GM19035 (cell line): ENCODE data around the gene ADAMTS9.

Experiments
- ATAC-seq: cut with Tn5 transposase; IDR thresholded peaks from one replicate; pipeline ENCODE4 v1.9.1; 2021; ENCODE audit not compliant: unreplicated experiment

Gene ADAMTS9

DNA sequence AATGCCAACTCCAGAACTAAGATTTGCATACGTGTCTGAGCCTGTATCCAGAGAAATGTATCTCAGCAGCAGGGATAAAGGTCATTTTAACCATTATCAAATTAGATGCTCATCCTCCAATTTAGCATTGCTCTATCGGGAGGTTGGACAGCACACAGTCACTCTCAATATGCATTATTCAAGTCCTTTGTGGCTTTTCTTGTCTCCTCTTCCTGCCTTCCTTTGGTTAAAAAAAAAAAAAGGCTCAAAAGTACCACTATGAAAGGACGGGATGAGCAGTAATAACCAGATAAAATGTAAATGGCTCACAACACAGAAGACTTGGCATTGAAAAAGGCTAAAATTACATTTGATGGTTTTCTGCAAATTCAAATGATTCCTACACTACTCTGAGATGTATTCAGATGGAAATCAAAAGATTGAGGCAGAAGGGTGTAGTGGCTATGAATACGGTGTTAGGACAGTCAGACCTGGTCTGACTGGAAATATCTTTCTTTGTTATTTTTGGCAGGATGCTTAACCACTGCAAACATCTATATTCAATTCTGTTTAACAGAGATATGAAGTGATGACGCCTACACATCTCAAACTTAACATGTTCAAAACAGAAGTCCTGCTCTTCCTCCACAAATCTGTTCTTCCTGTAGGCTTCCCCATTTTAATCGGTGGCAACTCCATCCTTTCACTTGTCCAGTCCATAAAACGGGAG lies 109.6 kb downstream of the ADAMTS9 start:
- ATAC-seq = no peak

- no peak for ATAC-seq
These were observed 111.5 kb downstream of the ADAMTS9 start for GRCh38 chr3:64576211-64576775.

DNA sequence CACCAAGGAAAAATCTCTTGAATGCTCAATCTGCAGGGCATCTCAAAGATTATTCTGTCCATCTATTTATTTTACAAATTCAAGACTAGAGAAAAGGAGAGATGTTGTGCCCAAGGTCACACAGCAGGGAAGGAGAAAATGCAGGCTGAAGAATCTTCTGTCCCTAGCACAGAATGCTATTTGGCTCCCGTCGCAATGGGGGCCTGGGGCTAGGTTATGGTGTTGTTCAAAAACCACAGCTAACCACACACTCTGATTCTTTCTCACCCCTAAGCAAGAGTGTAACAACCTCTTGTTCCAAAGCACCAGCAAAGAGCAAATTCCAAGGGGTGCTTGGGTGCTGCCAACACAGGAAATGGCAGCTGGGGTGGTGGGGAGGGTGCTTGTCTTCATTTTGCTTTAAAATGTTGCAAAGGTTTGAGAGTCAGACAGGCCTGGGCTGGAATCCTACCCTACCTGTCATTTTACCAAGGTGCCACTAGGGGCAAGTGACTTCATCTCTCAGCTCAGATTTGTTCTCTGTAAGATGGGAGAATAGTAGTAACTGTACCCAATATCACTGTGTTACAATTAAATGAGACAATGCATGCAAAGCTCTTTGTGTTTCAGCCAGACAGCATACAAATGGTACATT lies 112.5 kb downstream of the ADAMTS9 start:
- ATAC-seq = peak; percentile 91

DNA sequence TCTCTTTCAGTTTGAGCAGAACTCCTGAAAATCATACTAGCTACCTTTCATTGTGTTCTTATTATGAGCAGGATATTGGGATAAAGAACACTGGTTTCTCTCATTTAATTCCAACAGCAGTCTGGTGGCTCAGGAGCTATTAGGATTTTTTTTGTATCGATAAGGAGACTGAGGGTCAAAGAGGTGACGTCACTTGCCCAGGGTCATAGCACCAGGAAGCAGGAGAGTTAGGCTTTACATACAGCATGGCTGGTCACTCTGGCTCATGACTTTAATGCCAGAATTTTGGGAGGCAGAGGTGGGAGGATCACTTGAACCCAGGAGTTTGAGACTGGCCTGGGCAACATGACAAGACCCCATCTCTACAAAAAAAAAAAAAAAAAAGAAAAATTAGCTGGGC lies 113.6 kb downstream of the ADAMTS9 start:
- ATAC-seq = no peak

GRCh38 chr3:64571982-64572381 lies 115.8 kb downstream of the ADAMTS9 start:
- ATAC-seq = no peak

DNA sequence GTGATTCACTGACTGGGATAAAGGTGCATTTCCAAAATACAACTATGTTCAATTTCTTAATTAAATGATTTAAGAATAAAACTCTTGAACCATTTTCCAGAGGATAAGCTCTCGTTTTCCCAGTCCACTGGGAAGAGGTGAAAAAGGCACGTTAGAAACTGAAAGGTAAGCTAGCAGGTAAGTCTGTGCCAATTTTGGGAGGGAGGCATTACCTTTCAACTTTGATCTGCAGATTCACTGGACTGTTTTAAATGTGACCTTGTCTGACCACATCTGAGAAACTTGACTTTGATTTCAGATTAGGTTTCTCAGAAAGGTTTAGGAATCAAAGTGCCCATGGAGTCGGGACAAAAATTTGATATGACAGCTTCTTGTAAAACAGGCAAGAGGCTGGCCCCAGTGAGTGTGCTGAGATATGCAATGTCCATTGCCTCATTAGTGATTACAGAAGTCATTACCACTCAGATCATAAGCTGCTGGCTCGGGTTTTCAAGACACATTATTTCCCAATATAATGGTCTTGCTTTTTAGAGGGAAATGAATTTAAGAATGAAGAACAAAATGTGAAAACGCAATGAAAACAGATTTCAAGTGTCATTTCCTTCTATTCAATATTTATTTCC lies 118.8 kb downstream of the ADAMTS9 start:
- no peak for ATAC-seq

GRCh38 chr3:64566859-64567258 lies 120.9 kb downstream of the ADAMTS9 start:
- ATAC-seq = no peak

DNA sequence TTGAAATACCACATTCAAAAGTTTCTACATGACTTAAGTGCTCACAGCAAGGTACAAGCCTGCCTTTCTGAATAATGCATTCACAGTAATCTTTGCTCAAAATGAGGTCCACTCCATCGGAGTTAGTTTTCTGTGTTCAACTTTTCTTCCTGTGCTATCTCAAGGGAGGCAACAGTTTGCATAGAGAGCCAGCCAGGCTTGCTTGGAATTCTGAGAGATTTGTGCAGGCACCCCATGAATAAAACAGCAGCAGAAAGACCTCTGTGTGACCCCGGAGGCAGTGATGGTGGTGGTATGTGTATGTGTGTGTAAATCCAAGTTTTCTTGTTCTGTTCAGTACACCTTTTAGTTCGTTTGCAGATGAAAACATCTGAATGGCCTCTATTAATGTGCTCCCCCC lies 124.0 kb downstream of the ADAMTS9 start:
- ATAC-seq = no peak

DNA sequence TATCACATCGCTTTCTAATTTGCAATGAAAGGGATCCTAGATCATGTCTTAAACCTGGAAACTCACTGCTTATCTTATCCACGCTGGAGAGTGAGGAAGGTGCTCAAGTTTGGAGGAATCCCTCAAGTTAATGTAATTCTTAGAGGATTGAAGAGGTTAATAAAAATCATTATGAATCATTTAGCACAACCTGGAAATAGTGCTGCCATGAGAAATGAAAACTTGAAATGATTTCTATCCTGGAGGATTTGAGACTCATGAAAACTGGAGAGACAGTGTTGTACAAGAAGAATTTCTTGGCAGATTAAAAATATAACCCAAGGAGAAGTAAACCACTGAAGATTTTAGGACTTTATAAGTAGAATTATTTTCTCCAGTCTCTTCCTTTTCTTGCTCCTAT lies 125.9 kb downstream of the ADAMTS9 start:
- ATAC-seq = no peak

- no peak for ATAC-seq
These were observed 126.4 kb downstream of the ADAMTS9 start for GRCh38 chr3:64561325-64561843.

DNA sequence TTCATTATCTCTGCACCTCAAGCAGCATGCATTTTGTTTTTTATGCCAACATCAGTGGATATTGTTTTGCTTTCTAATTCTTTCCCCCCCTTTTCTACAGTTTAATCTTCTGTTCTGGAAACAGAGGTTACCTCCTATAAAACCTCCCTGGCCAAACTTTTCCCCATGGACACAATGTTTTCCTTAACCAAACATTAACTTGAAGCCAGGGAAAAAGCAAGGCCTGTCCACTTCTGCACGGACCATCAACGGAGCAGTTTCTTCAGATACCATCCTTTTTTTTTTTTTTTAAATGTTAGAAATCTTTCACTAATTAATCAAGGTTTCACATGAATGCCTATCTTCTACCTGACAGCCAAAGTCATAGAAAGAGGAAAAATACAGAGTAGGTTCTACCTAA lies 127.0 kb downstream of the ADAMTS9 start:
- no peak for ATAC-seq

DNA sequence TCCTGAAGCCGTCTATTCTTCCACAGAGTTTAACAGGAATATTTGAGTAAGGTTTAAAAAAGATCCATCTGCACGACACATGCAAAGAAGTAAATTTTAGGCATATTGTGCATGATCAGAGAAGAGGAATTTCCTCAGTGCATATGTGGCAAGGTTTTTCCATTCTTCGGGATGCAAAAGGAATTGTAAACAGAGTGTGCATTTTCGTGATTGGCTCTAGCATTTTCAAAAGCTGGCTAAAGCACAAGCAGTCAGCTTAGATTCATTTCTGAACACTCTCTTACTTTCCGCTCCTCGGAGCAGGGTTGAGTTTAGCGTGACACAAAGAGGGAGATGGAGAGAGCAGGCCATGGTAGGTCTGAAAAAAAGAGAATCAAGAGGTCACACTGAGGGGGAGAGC lies 128.2 kb downstream of the ADAMTS9 start:
- no peak for ATAC-seq

DNA sequence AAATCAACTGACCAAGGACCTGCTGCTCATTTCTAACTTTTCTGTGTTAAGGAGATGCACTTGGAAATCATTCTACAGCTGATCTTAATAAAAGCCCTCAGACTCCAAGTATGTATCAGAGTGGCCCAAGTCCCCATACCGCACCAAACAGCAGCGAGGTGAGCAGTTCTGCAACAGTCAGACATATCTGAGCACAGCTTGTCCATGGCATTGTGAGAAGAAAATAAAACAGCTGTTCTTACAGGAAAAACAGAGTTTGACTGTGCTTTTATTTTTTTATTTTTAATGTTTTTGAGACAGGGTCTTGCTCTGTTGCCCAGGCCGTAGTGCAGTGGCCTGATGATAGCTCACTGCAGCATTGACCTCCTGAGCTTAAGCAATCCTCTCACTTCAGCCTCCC lies 131.8 kb downstream of the ADAMTS9 start:
- ATAC-seq = no peak

DNA sequence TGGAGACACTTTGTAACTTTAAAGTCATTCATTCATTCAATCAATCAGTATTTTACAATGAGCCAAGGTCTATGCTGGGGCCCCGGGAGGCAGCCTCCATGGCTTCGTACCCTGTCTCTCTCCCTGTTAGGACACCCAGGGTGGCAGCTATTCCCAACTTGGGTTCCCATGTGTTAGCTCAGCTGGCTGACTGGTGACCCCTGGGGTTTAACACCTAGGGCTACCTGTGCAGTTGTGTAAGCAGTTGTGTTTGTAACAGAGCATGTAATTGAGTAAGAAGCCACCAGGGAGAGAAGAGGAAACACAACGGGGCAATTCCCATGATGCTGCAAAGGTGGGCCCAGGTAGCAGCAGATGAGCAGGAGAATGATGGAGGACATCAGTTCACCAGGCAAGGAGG lies 132.4 kb downstream of the ADAMTS9 start:
- no peak for ATAC-seq

- no peak for ATAC-seq
These were observed 133.5 kb downstream of the ADAMTS9 start for GRCh38 chr3:64554096-64554920.

- no peak for ATAC-seq
These were observed 134.8 kb downstream of the ADAMTS9 start for GRCh38 chr3:64552966-64553365.

DNA sequence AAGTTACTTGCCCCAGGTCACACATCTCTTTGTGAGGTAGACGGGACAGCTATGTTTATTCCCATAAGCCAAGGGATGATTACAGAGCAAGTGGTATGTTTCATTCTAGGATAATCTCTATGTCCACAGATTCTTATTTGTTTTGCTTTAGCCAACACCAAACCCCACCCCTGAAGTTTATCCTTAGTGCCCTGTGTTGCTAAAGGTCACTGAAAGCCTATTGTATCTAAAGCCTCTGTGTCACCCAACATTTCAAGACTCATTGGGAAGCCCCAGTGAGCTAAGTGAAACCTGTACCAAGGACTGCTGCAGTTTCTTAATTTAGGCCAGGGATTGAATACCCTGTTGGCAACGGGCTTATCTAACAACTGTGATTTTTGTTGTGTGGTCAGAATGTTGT lies 135.6 kb downstream of the ADAMTS9 start:
- no peak for ATAC-seq

GRCh38 chr3:64551697-64552096 lies 136.1 kb downstream of the ADAMTS9 start:
- ATAC-seq = no peak

GRCh38 chr3:64550745-64551144 lies 137.1 kb downstream of the ADAMTS9 start:
- no peak for ATAC-seq

DNA sequence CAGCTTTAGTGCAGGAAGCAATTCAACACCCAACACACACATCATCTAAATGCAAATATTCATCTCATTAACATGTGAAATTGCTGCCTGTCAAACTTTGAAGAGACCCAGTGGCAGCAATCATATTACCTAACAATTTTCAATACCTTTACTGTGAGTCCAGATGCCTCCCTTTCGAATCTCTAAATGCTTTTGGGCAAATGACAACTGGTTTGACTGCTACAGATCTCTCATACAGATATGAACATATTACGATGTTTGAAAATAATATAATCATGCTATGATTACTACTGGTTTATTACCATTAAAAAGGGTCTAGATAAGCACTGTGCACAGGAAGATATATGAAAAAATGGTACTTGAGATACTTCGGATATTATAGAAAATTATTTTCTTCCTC lies 137.9 kb downstream of the ADAMTS9 start:
- ATAC-seq = no peak
